ENCODE measurements around the gene OSBP2.

DNA sequence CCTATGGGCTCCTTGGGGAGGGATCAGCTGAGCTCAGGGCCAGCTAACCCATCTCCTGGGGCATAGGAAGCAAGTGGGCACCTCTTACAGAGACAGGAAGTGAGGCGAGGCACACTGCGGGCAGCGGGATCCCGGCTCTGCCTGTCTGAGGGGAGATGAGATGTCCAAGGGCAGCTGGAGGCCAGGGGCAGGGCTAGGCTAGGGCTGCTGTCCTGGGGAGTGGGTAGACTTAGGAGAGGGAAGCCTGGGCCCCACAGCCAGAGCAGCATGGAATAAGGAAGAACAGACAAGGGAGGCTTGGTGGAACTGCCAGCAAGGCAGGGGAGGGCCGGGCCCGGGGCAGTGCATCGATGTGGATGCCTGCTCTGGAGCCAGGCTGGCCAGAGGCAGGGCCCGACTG lies 197.6 kb downstream of the OSBP2 start:
- TF ChIP-seq, protein P1, sequence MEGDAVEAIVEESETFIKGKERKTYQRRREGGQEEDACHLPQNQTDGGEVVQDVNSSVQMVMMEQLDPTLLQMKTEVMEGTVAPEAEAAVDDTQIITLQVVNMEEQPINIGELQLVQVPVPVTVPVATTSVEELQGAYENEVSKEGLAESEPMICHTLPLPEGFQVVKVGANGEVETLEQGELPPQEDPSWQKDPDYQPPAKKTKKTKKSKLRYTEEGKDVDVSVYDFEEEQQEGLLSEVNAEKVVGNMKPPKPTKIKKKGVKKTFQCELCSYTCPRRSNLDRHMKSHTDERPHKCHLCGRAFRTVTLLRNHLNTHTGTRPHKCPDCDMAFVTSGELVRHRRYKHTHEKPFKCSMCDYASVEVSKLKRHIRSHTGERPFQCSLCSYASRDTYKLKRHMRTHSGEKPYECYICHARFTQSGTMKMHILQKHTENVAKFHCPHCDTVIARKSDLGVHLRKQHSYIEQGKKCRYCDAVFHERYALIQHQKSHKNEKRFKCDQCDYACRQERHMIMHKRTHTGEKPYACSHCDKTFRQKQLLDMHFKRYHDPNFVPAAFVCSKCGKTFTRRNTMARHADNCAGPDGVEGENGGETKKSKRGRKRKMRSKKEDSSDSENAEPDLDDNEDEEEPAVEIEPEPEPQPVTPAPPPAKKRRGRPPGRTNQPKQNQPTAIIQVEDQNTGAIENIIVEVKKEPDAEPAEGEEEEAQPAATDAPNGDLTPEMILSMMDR (IDR thresholded peaks at IDR 0.05; ENCODE audit: low read length) = no peak
- TF ChIP-seq EZH2 (IDR thresholded peaks at IDR 0.05; ENCODE audit: borderline replicate concordance, low read length) = no peak

All from OCI-LY1 (cell line).